WTC11 (cell line): ENCODE results near the gene PHPT1. TPM values are rescaled to one million over a fixed set of nuclear protein-coding genes. Genes with fewer than 3 reads are reported as not detected.

ENCODE experiments used
- EMX1 ChIP-seq: fragments of 250-450 bp; sonication (Bioruptor Pico); IDR thresholded peaks from 2 replicates; pipeline ENCODE4 v1.8.0; 2021; ENCODE audit warnings: mild to moderate bottlenecking
- FOXJ3 ChIP-seq: sonication (generic); formaldehyde crosslinking; IDR thresholded peaks from 2 replicates; pipeline ENCODE4 v1.9.0; 2021; ENCODE audit warnings: missing genetic modification reagents, mild to moderate bottlenecking, borderline replicate concordance
- FOXP1 ChIP-seq: sonication (generic); formaldehyde crosslinking; IDR thresholded peaks from 2 replicates; pipeline ENCODE4 v1.8.0; 2022; ENCODE audit warnings: missing genetic modification reagents, mild to moderate bottlenecking, moderate library complexity, borderline replicate concordance
- GABPB1 ChIP-seq: sonication (generic); formaldehyde crosslinking; IDR thresholded peaks from 2 replicates; pipeline ENCODE4 v1.8.1; 2023; ENCODE audit warnings: mild to moderate bottlenecking, missing genetic modification reagents
- HMGA2 ChIP-seq: fragments of 250-450 bp; sonication (Bioruptor Pico); IDR thresholded peaks from 2 replicates; pipeline ENCODE4 v1.4.0; 2021; ENCODE audit warnings: mild to moderate bottlenecking, moderate library complexity
- JAZF1 ChIP-seq: fragments of 250-450 bp; sonication (Bioruptor Pico); IDR thresholded peaks from 2 replicates; pipeline ENCODE4 v1.9.0; 2021; ENCODE audit warnings: moderate library complexity, mild to moderate bottlenecking, inconsistent platforms
- MXD4 ChIP-seq: fragments of 250-450 bp; sonication (Bioruptor Pico); IDR thresholded peaks from 2 replicates; pipeline ENCODE4 v1.8.0; 2021; ENCODE audit warnings: mild to moderate bottlenecking, moderate library complexity, borderline replicate concordance
- NFE2L1 ChIP-seq: sonication (generic); formaldehyde crosslinking; IDR thresholded peaks from 2 replicates; pipeline ENCODE4 v1.8.1; 2023; ENCODE audit warnings: missing genetic modification reagents
- NR1H2 ChIP-seq: sonication (generic); formaldehyde crosslinking; IDR thresholded peaks from 2 replicates; pipeline ENCODE4 v1.9.0; 2021; ENCODE audit warnings: mild to moderate bottlenecking, moderate library complexity, missing genetic modification reagents
- NR2C2 ChIP-seq: sonication (generic); formaldehyde crosslinking; IDR thresholded peaks from 2 replicates; pipeline ENCODE4 v1.8.0; 2022; ENCODE audit warnings: mild to moderate bottlenecking, missing genetic modification reagents
- OVOL2 ChIP-seq: fragments of 250-450 bp; sonication (Bioruptor Pico); IDR thresholded peaks from 2 replicates; pipeline ENCODE4 v1.9.0; 2021; ENCODE audit warnings: mild to moderate bottlenecking, borderline replicate concordance
- PRRX2 ChIP-seq: fragments of 250-450 bp; sonication (Bioruptor Pico); IDR thresholded peaks from 2 replicates; pipeline ENCODE4 v1.8.0; 2021; ENCODE audit warnings: mild to moderate bottlenecking
- SMAD4 ChIP-seq: sonication (generic); formaldehyde crosslinking; IDR thresholded peaks from 2 replicates; pipeline ENCODE4 v1.8.0; 2022; ENCODE audit warnings: mild to moderate bottlenecking, missing genetic modification reagents
- SOX15 ChIP-seq: fragments of 250-450 bp; sonication (Bioruptor Pico); IDR thresholded peaks from 2 replicates; pipeline ENCODE4 v1.9.0; 2021; ENCODE audit warnings: mild to moderate bottlenecking
- TEAD1 ChIP-seq: sonication (generic); formaldehyde crosslinking; IDR thresholded peaks from 2 replicates; pipeline ENCODE4 v1.8.0; 2022; ENCODE audit warnings: mild to moderate bottlenecking, missing genetic modification reagents
- TEAD4 ChIP-seq: sonication (generic); formaldehyde crosslinking; IDR thresholded peaks from 2 replicates; pipeline ENCODE4 v1.8.0; 2022; ENCODE audit warnings: mild to moderate bottlenecking, missing genetic modification reagents
- ZNF121 ChIP-seq: sonication (generic); formaldehyde crosslinking; IDR thresholded peaks from 2 replicates; pipeline ENCODE4 v1.8.0; 2023; ENCODE audit warnings: missing genetic modification reagents
- ZNF138 ChIP-seq: sonication (generic); formaldehyde crosslinking; conservative IDR thresholded peaks from 2 replicates; pipeline ENCODE4 v1.8.1; 2022; ENCODE audit warnings: mild to moderate bottlenecking, moderate library complexity, missing genetic modification reagents
- ZNF317 ChIP-seq: sonication (generic); formaldehyde crosslinking; IDR thresholded peaks from 2 replicates; pipeline ENCODE4 v1.8.1; 2023; ENCODE audit warnings: low read depth, mild to moderate bottlenecking, moderate library complexity, missing genetic modification reagents, borderline replicate concordance
- total RNA-seq: library from RNA; stranded (reverse); gene quantifications from 3 replicates; pipeline ENCODE4 v1.2.3, GENCODE V29; 2021
- TF ChIP-seq, protein P1 (sequence below): sonication (generic); formaldehyde crosslinking; IDR thresholded peaks from 2 replicates; pipeline ENCODE4 v1.8.0; 2022; ENCODE audit warnings: mild to moderate bottlenecking, missing genetic modification reagents
- TF ChIP-seq, protein P2 (sequence below): sonication (generic); formaldehyde crosslinking; IDR thresholded peaks from 2 replicates; pipeline ENCODE4 v1.8.1; 2022; ENCODE audit warnings: missing genetic modification reagents, borderline replicate concordance
- TF ChIP-seq, protein P3 (sequence below): sonication (generic); formaldehyde crosslinking; IDR thresholded peaks from 2 replicates; pipeline ENCODE4 v1.8.1; 2023; ENCODE audit warnings: mild to moderate bottlenecking, missing genetic modification reagents, moderate library complexity
- TF ChIP-seq, protein P4 (sequence below): sonication (generic); formaldehyde crosslinking; IDR thresholded peaks from 2 replicates; pipeline ENCODE4 v1.8.1; 2022; ENCODE audit warnings: mild to moderate bottlenecking, missing genetic modification reagents, moderate library complexity, borderline replicate concordance
- TF ChIP-seq, protein P5 (sequence below): sonication (generic); formaldehyde crosslinking; IDR thresholded peaks from 2 replicates; pipeline ENCODE4 v1.8.0; 2022; ENCODE audit warnings: mild to moderate bottlenecking, missing genetic modification reagents
- TF ChIP-seq, protein P6 (sequence below): fragments of 250-450 bp; sonication (Bioruptor Pico); IDR thresholded peaks from 2 replicates; pipeline ENCODE4 v1.9.0; 2021; ENCODE audit warnings: mild to moderate bottlenecking
- TF ChIP-seq, protein P7 (sequence below): sonication (generic); formaldehyde crosslinking; IDR thresholded peaks from 2 replicates; pipeline ENCODE4 v1.8.1; 2023; ENCODE audit warnings: mild to moderate bottlenecking, missing genetic modification reagents
- TF ChIP-seq, protein P8 (sequence below): sonication (generic); formaldehyde crosslinking; IDR thresholded peaks from 2 replicates; pipeline ENCODE4 v1.8.0; 2023; ENCODE audit warnings: missing genetic modification reagents, mild to moderate bottlenecking, borderline replicate concordance

PHPT1 gene
- total RNA-seq, 1 experiment from 2014 or later, result 138 TPM

DNA sequence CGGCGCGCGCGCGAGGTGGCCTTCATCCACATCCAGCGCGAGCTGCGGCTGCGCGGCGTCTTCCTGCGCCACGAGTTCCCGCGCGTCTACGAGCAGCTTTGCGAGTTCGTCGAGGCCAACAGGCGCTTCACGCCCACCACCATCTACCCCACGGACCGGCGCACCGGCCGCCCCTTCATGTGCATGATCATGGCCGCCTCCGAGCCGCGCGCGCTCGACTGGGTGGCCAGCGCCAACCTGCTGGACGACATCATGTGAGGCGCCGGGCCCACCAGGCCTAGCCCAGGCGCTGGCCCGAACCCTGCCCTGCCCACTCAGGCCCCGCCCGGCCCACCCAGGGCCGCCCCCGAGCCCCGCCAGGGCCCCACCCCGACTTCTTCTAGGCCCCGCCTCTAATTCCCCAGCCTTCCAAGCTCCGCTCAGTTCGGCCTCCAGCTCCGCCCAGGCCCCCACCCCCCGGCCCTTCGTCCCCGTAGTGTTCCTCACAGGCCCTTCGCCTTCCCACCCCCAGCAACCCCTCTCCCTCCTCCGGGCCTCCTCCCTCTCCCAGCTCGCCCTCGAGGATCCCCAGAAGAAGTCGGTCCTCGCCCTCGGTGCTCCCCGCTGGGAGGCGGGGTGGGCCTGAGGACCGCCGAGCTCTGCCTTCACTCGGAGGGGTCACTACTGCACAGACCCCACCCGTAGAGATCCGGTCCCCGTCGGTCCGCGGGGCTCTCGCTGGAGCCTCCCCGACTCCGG, 2.0 kb upstream of the PHPT1 start (continued):
- TF ChIP-seq, protein P1, sequence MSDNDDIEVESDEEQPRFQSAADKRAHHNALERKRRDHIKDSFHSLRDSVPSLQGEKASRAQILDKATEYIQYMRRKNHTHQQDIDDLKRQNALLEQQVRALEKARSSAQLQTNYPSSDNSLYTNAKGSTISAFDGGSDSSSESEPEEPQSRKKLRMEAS (CRISPR knock-in tag), result peak; percentile 32; the same call in 1 of the 2 replicates
- TF ChIP-seq, protein P2, sequence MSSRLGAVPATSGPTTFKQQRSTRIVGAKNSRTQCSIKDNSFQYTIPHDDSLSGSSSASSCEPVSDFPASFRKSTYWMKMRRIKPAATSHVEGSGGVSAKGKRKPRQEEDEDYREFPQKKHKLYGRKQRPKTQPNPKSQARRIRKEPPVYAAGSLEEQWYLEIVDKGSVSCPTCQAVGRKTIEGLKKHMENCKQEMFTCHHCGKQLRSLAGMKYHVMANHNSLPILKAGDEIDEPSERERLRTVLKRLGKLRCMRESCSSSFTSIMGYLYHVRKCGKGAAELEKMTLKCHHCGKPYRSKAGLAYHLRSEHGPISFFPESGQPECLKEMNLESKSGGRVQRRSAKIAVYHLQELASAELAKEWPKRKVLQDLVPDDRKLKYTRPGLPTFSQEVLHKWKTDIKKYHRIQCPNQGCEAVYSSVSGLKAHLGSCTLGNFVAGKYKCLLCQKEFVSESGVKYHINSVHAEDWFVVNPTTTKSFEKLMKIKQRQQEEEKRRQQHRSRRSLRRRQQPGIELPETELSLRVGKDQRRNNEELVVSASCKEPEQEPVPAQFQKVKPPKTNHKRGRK (CRISPR knock-in tag), result no peak
- TF ChIP-seq NR2C2, result no peak
- TF ChIP-seq MXD4, result no peak
- no peak for TF ChIP-seq FOXJ3 (CRISPR knock-in tag)
- no peak for TF ChIP-seq HMGA2 (CRISPR knock-in tag)
- TF ChIP-seq, protein P3, sequence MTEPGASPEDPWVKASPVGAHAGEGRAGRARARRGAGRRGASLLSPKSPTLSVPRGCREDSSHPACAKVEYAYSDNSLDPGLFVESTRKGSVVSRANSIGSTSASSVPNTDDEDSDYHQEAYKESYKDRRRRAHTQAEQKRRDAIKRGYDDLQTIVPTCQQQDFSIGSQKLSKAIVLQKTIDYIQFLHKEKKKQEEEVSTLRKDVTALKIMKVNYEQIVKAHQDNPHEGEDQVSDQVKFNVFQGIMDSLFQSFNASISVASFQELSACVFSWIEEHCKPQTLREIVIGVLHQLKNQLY (CRISPR knock-in tag), result no peak
- TF ChIP-seq TEAD1 (CRISPR knock-in tag), result no peak
- TF ChIP-seq OVOL2, result no peak
- no peak for TF ChIP-seq JAZF1 (CRISPR knock-in tag)
- TF ChIP-seq NR1H2 (CRISPR knock-in tag), result no peak
- TF ChIP-seq ZNF138 (CRISPR knock-in tag), result no peak; the same call in 1 of the 2 replicates
- TF ChIP-seq, protein P4, sequence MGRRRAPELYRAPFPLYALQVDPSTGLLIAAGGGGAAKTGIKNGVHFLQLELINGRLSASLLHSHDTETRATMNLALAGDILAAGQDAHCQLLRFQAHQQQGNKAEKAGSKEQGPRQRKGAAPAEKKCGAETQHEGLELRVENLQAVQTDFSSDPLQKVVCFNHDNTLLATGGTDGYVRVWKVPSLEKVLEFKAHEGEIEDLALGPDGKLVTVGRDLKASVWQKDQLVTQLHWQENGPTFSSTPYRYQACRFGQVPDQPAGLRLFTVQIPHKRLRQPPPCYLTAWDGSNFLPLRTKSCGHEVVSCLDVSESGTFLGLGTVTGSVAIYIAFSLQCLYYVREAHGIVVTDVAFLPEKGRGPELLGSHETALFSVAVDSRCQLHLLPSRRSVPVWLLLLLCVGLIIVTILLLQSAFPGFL, result no peak
- TF ChIP-seq EMX1, result peak; percentile 67; the same call in 1 of the 2 replicates
- TF ChIP-seq, protein P5, sequence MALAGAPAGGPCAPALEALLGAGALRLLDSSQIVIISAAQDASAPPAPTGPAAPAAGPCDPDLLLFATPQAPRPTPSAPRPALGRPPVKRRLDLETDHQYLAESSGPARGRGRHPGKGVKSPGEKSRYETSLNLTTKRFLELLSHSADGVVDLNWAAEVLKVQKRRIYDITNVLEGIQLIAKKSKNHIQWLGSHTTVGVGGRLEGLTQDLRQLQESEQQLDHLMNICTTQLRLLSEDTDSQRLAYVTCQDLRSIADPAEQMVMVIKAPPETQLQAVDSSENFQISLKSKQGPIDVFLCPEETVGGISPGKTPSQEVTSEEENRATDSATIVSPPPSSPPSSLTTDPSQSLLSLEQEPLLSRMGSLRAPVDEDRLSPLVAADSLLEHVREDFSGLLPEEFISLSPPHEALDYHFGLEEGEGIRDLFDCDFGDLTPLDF (CRISPR knock-in tag), result no peak
- TF ChIP-seq FOXP1 (CRISPR knock-in tag), result no peak
- TF ChIP-seq, protein P6, sequence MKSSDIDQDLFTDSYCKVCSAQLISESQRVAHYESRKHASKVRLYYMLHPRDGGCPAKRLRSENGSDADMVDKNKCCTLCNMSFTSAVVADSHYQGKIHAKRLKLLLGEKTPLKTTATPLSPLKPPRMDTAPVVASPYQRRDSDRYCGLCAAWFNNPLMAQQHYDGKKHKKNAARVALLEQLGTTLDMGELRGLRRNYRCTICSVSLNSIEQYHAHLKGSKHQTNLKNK, result no peak
- no peak for TF ChIP-seq GABPB1 (CRISPR knock-in tag)
- TF ChIP-seq PRRX2 (CRISPR knock-in tag), result no peak
- TF ChIP-seq ZNF121 (CRISPR knock-in tag), result no peak
- TF ChIP-seq, protein P7, sequence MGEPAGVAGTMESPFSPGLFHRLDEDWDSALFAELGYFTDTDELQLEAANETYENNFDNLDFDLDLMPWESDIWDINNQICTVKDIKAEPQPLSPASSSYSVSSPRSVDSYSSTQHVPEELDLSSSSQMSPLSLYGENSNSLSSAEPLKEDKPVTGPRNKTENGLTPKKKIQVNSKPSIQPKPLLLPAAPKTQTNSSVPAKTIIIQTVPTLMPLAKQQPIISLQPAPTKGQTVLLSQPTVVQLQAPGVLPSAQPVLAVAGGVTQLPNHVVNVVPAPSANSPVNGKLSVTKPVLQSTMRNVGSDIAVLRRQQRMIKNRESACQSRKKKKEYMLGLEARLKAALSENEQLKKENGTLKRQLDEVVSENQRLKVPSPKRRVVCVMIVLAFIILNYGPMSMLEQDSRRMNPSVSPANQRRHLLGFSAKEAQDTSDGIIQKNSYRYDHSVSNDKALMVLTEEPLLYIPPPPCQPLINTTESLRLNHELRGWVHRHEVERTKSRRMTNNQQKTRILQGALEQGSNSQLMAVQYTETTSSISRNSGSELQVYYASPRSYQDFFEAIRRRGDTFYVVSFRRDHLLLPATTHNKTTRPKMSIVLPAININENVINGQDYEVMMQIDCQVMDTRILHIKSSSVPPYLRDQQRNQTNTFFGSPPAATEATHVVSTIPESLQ, result no peak
- no peak for TF ChIP-seq SOX15 (CRISPR knock-in tag)
- no peak for TF ChIP-seq SMAD4 (CRISPR knock-in tag)
- TF ChIP-seq TEAD4, result no peak
- TF ChIP-seq, protein P8, sequence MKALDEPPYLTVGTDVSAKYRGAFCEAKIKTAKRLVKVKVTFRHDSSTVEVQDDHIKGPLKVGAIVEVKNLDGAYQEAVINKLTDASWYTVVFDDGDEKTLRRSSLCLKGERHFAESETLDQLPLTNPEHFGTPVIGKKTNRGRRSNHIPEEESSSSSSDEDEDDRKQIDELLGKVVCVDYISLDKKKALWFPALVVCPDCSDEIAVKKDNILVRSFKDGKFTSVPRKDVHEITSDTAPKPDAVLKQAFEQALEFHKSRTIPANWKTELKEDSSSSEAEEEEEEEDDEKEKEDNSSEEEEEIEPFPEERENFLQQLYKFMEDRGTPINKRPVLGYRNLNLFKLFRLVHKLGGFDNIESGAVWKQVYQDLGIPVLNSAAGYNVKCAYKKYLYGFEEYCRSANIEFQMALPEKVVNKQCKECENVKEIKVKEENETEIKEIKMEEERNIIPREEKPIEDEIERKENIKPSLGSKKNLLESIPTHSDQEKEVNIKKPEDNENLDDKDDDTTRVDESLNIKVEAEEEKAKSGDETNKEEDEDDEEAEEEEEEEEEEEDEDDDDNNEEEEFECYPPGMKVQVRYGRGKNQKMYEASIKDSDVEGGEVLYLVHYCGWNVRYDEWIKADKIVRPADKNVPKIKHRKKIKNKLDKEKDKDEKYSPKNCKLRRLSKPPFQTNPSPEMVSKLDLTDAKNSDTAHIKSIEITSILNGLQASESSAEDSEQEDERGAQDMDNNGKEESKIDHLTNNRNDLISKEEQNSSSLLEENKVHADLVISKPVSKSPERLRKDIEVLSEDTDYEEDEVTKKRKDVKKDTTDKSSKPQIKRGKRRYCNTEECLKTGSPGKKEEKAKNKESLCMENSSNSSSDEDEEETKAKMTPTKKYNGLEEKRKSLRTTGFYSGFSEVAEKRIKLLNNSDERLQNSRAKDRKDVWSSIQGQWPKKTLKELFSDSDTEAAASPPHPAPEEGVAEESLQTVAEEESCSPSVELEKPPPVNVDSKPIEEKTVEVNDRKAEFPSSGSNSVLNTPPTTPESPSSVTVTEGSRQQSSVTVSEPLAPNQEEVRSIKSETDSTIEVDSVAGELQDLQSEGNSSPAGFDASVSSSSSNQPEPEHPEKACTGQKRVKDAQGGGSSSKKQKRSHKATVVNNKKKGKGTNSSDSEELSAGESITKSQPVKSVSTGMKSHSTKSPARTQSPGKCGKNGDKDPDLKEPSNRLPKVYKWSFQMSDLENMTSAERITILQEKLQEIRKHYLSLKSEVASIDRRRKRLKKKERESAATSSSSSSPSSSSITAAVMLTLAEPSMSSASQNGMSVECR (CRISPR knock-in tag), result no peak
- peak; percentile 17; the same call in 1 of the 2 replicates for TF ChIP-seq NFE2L1 (CRISPR knock-in tag)
- no peak for TF ChIP-seq ZNF317 (CRISPR knock-in tag)
